Stomach (tissue), 4 donors: ENCODE measurements around the gene ACTL7B.

Experiments
- CTCF ChIP-seq, 7 experiments: fragments of 450-650 bp in 4 of 7; fragments of 200-600 bp in 3 of 7; sonication (generic) in 3 of 7; IDR thresholded peaks; one replicate each; pipeline ENCODE4 v1.5.1; 2016 to 2019; ENCODE audit warnings: antibody characterized with exemption in 7 of 7, control low read depth in 2 of 7, mild to moderate bottlenecking in 1 of 7
- EP300 ChIP-seq: sonication (generic); formaldehyde crosslinking; IDR thresholded peaks from one replicate; pipeline ENCODE4 v1.6.1; 2017; ENCODE audit warnings: antibody characterized with exemption
- POLR2A ChIP-seq, 4 donors: fragments of 450-650 bp; IDR thresholded peaks; one replicate each; pipeline ENCODE4 v1.6.1; 2016; ENCODE audit warnings: antibody characterized with exemption in 4 of 4, control low read depth in 2 of 4, mild to moderate bottlenecking in 1 of 4, moderate library complexity in 1 of 4
- POLR2AphosphoS5 ChIP-seq, 3 donors: sonication (generic); formaldehyde crosslinking; IDR thresholded peaks; one replicate each; pipeline ENCODE4 v1.6.1; 2016; ENCODE audit warnings: antibody characterized with exemption in 3 of 3

GRCh38 chr9:108816037-108816436 is 39.7 kb downstream of the ACTL7B start:
- TF ChIP-seq CTCF (IDR thresholded peaks at IDR 0.05) = no peak
- TF ChIP-seq EP300 = no peak
- no peak for TF ChIP-seq POLR2A (IDR thresholded peaks at IDR 0.05)
- TF ChIP-seq POLR2AphosphoS5 (IDR thresholded peaks at IDR 0.05) = no peak
